ENCODE results near the gene ATP8A2. TPM values are rescaled to one million over a fixed set of nuclear protein-coding genes. Genes with fewer than 3 reads are reported as not detected.

The ATP8A2 gene
- total RNA-seq, 4 donors from 2014 or later, result not detected

GRCh38 chr13:25731037-25731436 lies 359.3 kb downstream of the ATP8A2 start:
- ATAC-seq (no peak), DNase-seq (no peak)
- no peak for TF ChIP-seq POLR2A (IDR thresholded peaks at IDR 0.05)
- TF ChIP-seq, protein P1, sequence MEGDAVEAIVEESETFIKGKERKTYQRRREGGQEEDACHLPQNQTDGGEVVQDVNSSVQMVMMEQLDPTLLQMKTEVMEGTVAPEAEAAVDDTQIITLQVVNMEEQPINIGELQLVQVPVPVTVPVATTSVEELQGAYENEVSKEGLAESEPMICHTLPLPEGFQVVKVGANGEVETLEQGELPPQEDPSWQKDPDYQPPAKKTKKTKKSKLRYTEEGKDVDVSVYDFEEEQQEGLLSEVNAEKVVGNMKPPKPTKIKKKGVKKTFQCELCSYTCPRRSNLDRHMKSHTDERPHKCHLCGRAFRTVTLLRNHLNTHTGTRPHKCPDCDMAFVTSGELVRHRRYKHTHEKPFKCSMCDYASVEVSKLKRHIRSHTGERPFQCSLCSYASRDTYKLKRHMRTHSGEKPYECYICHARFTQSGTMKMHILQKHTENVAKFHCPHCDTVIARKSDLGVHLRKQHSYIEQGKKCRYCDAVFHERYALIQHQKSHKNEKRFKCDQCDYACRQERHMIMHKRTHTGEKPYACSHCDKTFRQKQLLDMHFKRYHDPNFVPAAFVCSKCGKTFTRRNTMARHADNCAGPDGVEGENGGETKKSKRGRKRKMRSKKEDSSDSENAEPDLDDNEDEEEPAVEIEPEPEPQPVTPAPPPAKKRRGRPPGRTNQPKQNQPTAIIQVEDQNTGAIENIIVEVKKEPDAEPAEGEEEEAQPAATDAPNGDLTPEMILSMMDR (IDR thresholded peaks at IDR 0.05 in 4 of 5, conservative IDR thresholded peaks at IDR 0.05 in 1 of 5), result no peak
- Histone ChIP-seq H3K4me1 (no peaks in the 10 kb centered on the region), H3K9me3 (no peaks in the 10 kb centered on the region), H3K27ac (no peak overlapping the region), H3K36me3 (no peaks in the 10 kb centered on the region), H3K27me3 (no peaks in the 10 kb centered on the region), H3K4me3 (no peak overlapping the region)
- in situ Hi-C loops (cut with MboI; ENCODE audit: low sequenced_read_pairs in 4 of 4), result no loop called here
- intact Hi-C loops (cut with DNase I; ENCODE audit: low total_unique reads), result no loop called here

DNA sequence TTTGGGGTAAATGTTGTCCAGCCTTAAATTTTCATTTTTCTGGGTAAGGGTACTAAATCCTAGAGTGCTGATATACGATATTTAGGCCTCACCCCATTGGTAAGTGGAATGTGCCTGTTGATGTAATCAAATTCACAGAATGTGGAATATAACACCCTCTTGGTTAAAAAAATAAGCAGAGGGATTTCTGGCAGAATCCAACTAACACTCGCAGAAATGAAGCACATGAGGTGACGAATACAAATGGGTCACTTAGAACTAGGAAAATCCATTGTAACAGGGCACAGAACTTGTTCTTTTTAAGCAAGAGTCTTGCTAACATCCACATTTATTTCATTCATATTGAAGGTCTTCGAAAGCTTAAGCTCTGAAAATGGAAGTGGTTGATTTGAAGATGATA lies 359.8 kb downstream of the ATP8A2 start:
- in situ Hi-C loops (cut with MboI; ENCODE audit: low sequenced_read_pairs in 4 of 4) (no loop called here), intact Hi-C loops (cut with DNase I; ENCODE audit: low total_unique reads) (no loop called here)
- Histone ChIP-seq H3K27ac (no peak overlapping the region), H3K36me3 (no peaks in the 10 kb centered on the region), H3K4me3 (no peak overlapping the region), H3K4me1 (no peaks in the 10 kb centered on the region), H3K27me3 (no peaks in the 10 kb centered on the region), H3K9me3 (no peaks in the 10 kb centered on the region)
- ATAC-seq (no peak), DNase-seq (no peak)
- no peak for TF ChIP-seq POLR2A (IDR thresholded peaks at IDR 0.05)
- TF ChIP-seq, protein P1 (IDR thresholded peaks at IDR 0.05 in 4 of 5, conservative IDR thresholded peaks at IDR 0.05 in 1 of 5), result no peak

DNA sequence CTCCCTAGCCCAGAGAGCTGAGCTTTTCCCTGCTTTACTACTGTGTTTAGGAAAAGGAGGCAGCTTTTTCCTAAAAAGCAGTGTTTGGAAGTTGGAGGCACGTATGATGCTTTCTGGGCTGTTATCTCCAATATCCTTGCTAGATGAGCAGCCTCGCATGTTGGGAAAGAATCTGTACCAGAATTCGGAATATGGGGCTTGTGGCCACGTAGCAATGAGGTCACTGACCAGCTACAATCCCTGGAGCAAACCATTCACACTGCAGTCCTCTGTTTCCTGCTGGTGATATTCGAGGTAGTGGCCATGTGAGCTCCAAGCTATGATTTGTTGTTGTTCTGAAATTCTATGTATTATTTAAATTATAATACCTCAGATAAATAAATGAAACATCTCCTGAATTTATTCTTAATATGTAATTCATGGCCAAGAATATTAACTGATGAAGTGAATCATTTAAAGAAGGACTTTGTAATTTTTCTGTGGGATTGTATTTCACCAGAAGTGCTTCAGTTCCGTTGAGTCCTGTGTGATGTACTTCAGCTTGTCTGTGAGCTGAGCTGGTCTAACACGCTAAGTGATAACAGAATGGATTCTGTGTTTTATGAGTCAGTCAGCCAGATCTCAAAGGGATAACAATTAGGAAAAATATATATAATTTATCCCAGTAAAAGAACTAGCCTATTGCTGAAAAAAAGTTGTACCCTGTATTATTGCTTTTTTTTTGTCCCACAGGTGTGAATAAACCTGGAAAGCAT lies 360.5 kb downstream of the ATP8A2 start:
- DNase-seq, result no peak
- ATAC-seq, result no peak
- Histone ChIP-seq H3K9me3 (no peaks in the 10 kb centered on the region), H3K27ac (no peak overlapping the region), H3K27me3 (no peaks in the 10 kb centered on the region), H3K4me3 (no peak overlapping the region), H3K36me3 (no peaks in the 10 kb centered on the region), H3K4me1 (no peaks in the 10 kb centered on the region)
- in situ Hi-C loops (cut with MboI; ENCODE audit: low sequenced_read_pairs in 4 of 4) (no loop called here), intact Hi-C loops (cut with DNase I; ENCODE audit: low total_unique reads) (no loop called here)
- TF ChIP-seq, protein P1 (IDR thresholded peaks at IDR 0.05 in 4 of 5, conservative IDR thresholded peaks at IDR 0.05 in 1 of 5), result no peak
- no peak for TF ChIP-seq POLR2A (IDR thresholded peaks at IDR 0.05)

- Histone ChIP-seq H3K27me3 (no peaks in the 10 kb centered on the region), H3K4me1 (no peaks in the 10 kb centered on the region), H3K27ac (no peak overlapping the region), H3K9me3 (no peaks in the 10 kb centered on the region), H3K36me3 (no peaks in the 10 kb centered on the region), H3K4me3 (no peak overlapping the region)
- TF ChIP-seq, protein P1 (IDR thresholded peaks at IDR 0.05 in 4 of 5, conservative IDR thresholded peaks at IDR 0.05 in 1 of 5), result no peak
- no peak for TF ChIP-seq POLR2A (IDR thresholded peaks at IDR 0.05)
- DNase-seq (no peak), ATAC-seq (no peak)
- intact Hi-C loops (cut with DNase I; ENCODE audit: low total_unique reads), result no loop called here
- in situ Hi-C loops (cut with MboI; ENCODE audit: low sequenced_read_pairs in 4 of 4), result no loop called here
These were observed 361.3 kb downstream of the ATP8A2 start for GRCh38 chr13:25733001-25733491.
